Neuronal stem cell (in vitro differentiated cells): Measurements from ENCODE around the gene LRIG1.

Experiments used
- DNase-seq: peaks from one replicate; pipeline ENCODE4 v3.0.0-alpha.2; 2013; ENCODE audit warnings: low spot score
- H2AFZ ChIP-seq: one replicate; pipeline ENCODE4 v1.6.1; 2013; ENCODE audit warnings: mild to moderate bottlenecking, low read length, inconsistent platforms
- H2AK5ac ChIP-seq: 2 replicates; pipeline ENCODE4 v1.6.1; 2013; ENCODE audit warnings: low read depth, mild to moderate bottlenecking, inconsistent platforms, low read length, moderate library complexity, mixed read lengths
- H2BK120ac ChIP-seq: 2 replicates; pipeline ENCODE4 v1.6.1; 2013; ENCODE audit warnings: low read depth, mild to moderate bottlenecking, inconsistent platforms, low read length, moderate library complexity, mixed read lengths
- H2BK12ac ChIP-seq: one replicate; pipeline ENCODE4 v1.6.1; 2013; ENCODE audit warnings: low read length, inconsistent platforms
- H2BK15ac ChIP-seq: 2 replicates; pipeline ENCODE4 v1.6.1; 2013; ENCODE audit warnings: mild to moderate bottlenecking, low read length, inconsistent platforms, mixed read lengths
- H2BK5ac ChIP-seq: one replicate; pipeline ENCODE4 v1.6.1; 2013; ENCODE audit warnings: inconsistent platforms, mild to moderate bottlenecking, low read length, moderate library complexity
- H3K14ac ChIP-seq: one replicate; pipeline ENCODE4 v1.6.1; 2013; ENCODE audit warnings: low read length, inconsistent platforms
- H3K18ac ChIP-seq: 2 replicates; pipeline ENCODE4 v1.6.1; 2013; ENCODE audit warnings: low read length, inconsistent platforms
- H3K23ac ChIP-seq: 2 replicates; pipeline ENCODE4 v1.6.1; 2013; ENCODE audit warnings: low read depth, mild to moderate bottlenecking, mixed read lengths, low read length, inconsistent platforms; ENCODE audit not compliant: poor library complexity
- H3K27ac ChIP-seq: replicated peaks from 3 replicates; pipeline ENCODE4 v1.5.1; 2013; ENCODE audit warnings: low read length, inconsistent platforms
- H3K27me3 ChIP-seq, 3 experiments: 2 replicates each; pipeline ENCODE4 v1.6.1; 2013; ENCODE audit warnings: low read length in 3 of 3, mild to moderate bottlenecking in 2 of 3, inconsistent platforms in 1 of 3, low read depth in 1 of 3, mixed read lengths in 1 of 3, moderate library complexity in 1 of 3; ENCODE audit not compliant: control insufficient read depth in 3 of 3, insufficient read depth in 3 of 3
- H3K36me3 ChIP-seq, 2 donors: replicated peaks in 1 of 2; 2 replicates each; pipeline ENCODE4 v1.6.1; 2013; ENCODE audit warnings: low read length in 2 of 2; ENCODE audit not compliant: control insufficient read depth in 2 of 2, insufficient read depth in 2 of 2
- H3K4ac ChIP-seq: 2 replicates; pipeline ENCODE4 v1.6.1; 2013; ENCODE audit warnings: inconsistent platforms, mild to moderate bottlenecking, low read length, moderate library complexity
- H3K4me1 ChIP-seq, 2 donors: 1 replicate in 1 of 2; 2 replicates in 1 of 2; pipeline ENCODE4 v1.6.1; 2013; ENCODE audit warnings: low read length in 2 of 2, low read depth in 1 of 2; ENCODE audit not compliant: control insufficient read depth in 2 of 2, insufficient read depth in 1 of 2
- H3K4me2 ChIP-seq: one replicate; pipeline ENCODE4 v1.6.1; 2013; ENCODE audit warnings: mild to moderate bottlenecking, low read length, inconsistent platforms; ENCODE audit not compliant: insufficient read depth, poor library complexity, severe bottlenecking
- H3K4me3 ChIP-seq, 2 donors: 2 replicates each; pipeline ENCODE4 v1.5.1; 2013; ENCODE audit warnings: low read length in 2 of 2, mild to moderate bottlenecking in 2 of 2, inconsistent platforms in 1 of 2, moderate library complexity in 1 of 2
- H3K79me1 ChIP-seq: one replicate; pipeline ENCODE4 v1.6.1; 2013; ENCODE audit warnings: low read depth, mild to moderate bottlenecking, inconsistent platforms, low read length, moderate library complexity
- H3K9ac ChIP-seq: one replicate; pipeline ENCODE4 v1.6.1; 2013; ENCODE audit warnings: mild to moderate bottlenecking, low read depth, low read length, inconsistent platforms; ENCODE audit not compliant: poor library complexity
- H3K9me3 ChIP-seq, 2 donors: replicated peaks in 1 of 2; 2 replicates each; pipeline versions ENCODE3 to v1.6.1; 2013; ENCODE audit warnings: low read length in 2 of 2, mild to moderate bottlenecking in 2 of 2, inconsistent platforms in 1 of 2, low read depth in 1 of 2, mixed read lengths in 1 of 2, moderate library complexity in 1 of 2; ENCODE audit not compliant: control insufficient read depth in 2 of 2, insufficient read depth in 1 of 2
- H4K8ac ChIP-seq: one replicate; pipeline ENCODE4 v1.6.1; 2013; ENCODE audit warnings: low read depth, mild to moderate bottlenecking, inconsistent platforms, low read length, moderate library complexity
- H4K91ac ChIP-seq: one replicate; pipeline ENCODE4 v1.6.1; 2013; ENCODE audit warnings: low read length, low read depth, mild to moderate bottlenecking, inconsistent platforms; ENCODE audit not compliant: poor library complexity
- WGBS, 2 donors: extraction: QIAGEN DNeasy Blood & Tissue Kit; methylation state at CpG; one replicate each; pipeline ENCODE4 v1.1.7; 2013; ENCODE audit warnings: missing lambda C conversion rate in 2 of 2, mixed read lengths in 1 of 2; ENCODE audit not compliant: insufficient read length in 2 of 2, insufficient replicate concordance in 1 of 2; ENCODE audit errors: extremely low coverage in 2 of 2; 5-methylcytosine and 5-hydroxymethylcytosine counted together

Gene LRIG1

DNA sequence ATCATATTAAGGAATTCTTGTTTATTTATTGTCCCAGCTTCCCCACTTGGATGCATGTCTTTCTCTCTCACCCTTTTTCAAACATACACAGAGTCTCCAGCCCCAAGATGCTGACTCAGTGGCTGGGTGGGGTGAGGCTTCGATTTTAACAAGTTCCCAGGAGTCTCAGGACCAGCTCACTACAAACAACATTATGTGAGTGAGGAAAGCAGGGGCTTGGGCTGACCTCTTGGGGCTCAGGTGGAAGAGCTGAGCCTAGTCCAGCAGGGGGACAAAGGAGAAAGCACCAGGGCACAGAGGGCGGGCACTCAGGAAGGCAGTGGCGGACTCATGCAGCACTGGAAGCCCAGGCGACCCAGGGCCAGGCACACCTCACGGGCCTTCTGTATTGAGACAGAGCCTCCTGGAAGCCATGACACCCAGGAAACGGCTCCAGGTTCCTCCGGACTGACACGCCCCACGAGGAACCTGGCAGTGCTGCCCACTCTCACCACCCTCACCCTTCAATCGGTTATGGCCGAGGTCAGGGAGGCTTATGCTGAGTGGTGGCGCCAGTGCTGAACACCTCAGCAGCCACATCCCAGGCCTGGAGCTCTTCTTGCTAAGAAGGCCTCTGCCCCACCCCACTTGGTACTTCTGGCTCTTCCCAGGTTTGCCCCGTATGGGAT is 97.4 kb downstream of the LRIG1 start:
- no peak overlapping the region for H2BK5ac ChIP-seq

DNA sequence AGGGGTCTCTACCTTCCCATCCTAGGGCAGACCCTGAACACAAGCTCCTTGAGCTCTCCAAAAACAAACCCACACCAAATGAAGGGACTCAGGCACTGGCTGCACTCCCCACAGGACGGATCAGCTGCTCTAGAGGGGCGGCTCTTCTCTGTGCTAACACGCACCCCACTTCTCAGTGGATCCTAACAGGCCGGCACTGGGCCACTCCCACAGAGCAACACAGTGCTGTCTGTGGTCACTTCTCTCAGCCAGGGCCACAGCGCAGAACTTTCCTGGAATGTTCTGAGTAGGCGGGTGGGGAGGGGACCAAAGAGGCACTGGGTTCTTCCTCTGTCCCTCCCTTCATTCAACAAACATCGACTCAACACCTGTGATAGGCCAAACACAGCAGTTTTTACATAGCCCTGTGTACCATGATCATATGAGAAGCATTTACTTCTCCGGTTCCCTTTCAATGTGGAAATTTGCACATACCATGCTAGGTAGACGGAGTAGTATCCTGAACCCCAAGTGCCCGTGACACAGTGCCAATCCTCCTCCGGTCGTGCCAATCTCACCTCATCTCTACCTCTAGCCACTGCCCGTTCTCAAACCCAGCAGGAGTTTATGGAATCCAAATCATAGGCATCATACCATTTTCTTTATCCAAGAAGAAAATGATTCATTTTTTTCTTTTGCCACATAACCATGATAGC is 98.1 kb downstream of the LRIG1 start:
- no peak overlapping the region for H3K4ac ChIP-seq
- H3K27ac ChIP-seq: no peak overlapping the region
- no peak overlapping the region for H3K23ac ChIP-seq

More for the DNA sequence above, 97.4 kb downstream of the LRIG1 start:
- Histone ChIP-seq H3K4me2 (no peak overlapping the region), H3K36me3 (peaks cover 74 to 90% of the 10 kb centered on the region in 2 donors), H4K8ac (no peak overlapping the region), H3K27ac (no peak overlapping the region), H2BK120ac (no peak overlapping the region), H3K79me1 (peaks cover 19% of the 10 kb centered on the region), H3K9me3 (no peaks in the 10 kb centered on the region), H2BK12ac (no peak overlapping the region), H3K4me1 (peaks cover 34% of the 10 kb centered on the region in 2 donors), H2AK5ac (no peak overlapping the region), H2AFZ (no peak overlapping the region), H4K91ac (no peak overlapping the region), H3K14ac (no peak overlapping the region), H3K4me3 (no peak overlapping the region), H2BK15ac (no peak overlapping the region), H3K9ac (peak overlapping the region; percentile 38), H3K4ac (no peak overlapping the region), H3K27me3 (no peaks in the 10 kb centered on the region), H3K18ac (peak overlapping the region; percentile 54), H3K23ac (no peak overlapping the region)
- DNase-seq: no peak
- WGBS, 2 donors: no CpG with 5 or more reads among the region's 13 CpGs

DNA sequence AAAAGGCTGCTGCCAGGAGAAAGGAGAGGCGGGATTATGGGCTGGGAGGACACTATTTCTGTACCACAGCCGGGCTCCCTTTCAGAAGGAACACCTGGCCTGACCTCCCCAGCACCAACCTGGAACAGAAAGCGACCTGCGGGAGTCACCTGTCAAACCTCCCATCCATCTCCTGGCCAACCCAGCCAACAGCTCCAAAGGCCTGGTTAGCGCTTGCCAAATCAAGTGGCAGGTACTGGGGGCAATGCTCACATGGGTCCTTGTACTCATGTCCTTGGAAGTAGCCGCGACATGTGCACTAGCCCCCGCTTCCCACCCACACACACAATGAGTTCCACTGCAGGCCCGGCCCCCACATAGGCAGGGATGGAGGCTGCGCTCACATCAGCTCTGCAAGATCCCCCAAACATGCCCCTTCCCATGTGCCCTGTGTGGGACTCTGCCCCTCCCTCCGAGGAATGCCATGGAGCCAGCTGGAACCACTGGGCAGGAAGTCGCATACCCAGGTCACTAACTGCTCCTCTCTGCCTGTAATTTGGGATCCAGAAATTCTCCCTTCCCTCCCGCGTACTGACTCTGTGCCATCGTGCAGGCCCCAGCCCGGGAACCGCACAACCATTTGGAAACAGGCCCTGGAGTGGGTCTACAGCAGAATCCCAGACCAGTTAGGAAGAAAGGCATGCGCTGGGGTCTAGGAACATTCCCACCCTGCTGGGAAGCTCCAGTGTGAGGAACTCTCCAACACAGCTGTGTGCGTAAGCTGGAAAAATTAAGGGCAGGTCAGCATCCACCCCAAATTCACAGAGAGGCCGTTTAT is 98.9 kb downstream of the LRIG1 start:
- Histone ChIP-seq H3K4me1 (peaks cover 33 to 34% of the 10 kb centered on the region in 2 donors), H3K36me3 (peaks cover 75 to 90% of the 10 kb centered on the region in 2 donors), H2BK15ac (no peak overlapping the region), H2BK12ac (no peak overlapping the region), H3K4me2 (no peak overlapping the region), H3K27me3 (no peaks in the 10 kb centered on the region), H3K23ac (no peak overlapping the region), H3K27ac (no peak overlapping the region), H3K18ac (peak overlapping the region; percentile 65), H2AK5ac (no peak overlapping the region), H2AFZ (no peak overlapping the region), H3K79me1 (peaks cover 22% of the 10 kb centered on the region), H4K8ac (no peak overlapping the region), H4K91ac (no peak overlapping the region), H3K9ac (peak overlapping the region; percentile 54), H2BK120ac (no peak overlapping the region), H3K9me3 (no peaks in the 10 kb centered on the region), H3K4me3 (no peak overlapping the region), H3K14ac (peak overlapping the region; percentile 48), H3K4ac (no peak overlapping the region), H2BK5ac (no peak overlapping the region)
- no peak for DNase-seq
- WGBS, 2 donors: no CpG with 5 or more reads among the region's 20 CpGs

More for the DNA sequence above, 98.1 kb downstream of the LRIG1 start:
- Histone ChIP-seq H3K27me3 (no peaks in the 10 kb centered on the region), H2BK120ac (no peak overlapping the region), H3K9ac (no peak overlapping the region), H3K4me3 (no peak overlapping the region), H2BK15ac (no peak overlapping the region), H3K14ac (no peak overlapping the region), H4K91ac (no peak overlapping the region), H2AFZ (no peak overlapping the region), H3K9me3 (no peaks in the 10 kb centered on the region), H3K4me1 (peaks cover 33 to 34% of the 10 kb centered on the region in 2 donors), H2BK5ac (no peak overlapping the region), H3K79me1 (peaks cover 18% of the 10 kb centered on the region), H3K18ac (no peak overlapping the region), H3K4me2 (no peak overlapping the region), H3K36me3 (peaks cover 75 to 90% of the 10 kb centered on the region in 2 donors), H2BK12ac (no peak overlapping the region), H2AK5ac (no peak overlapping the region), H4K8ac (no peak overlapping the region)
- no CpG with 5 or more reads among the region's 13 CpGs for WGBS, 2 donors
- no peak for DNase-seq

DNA sequence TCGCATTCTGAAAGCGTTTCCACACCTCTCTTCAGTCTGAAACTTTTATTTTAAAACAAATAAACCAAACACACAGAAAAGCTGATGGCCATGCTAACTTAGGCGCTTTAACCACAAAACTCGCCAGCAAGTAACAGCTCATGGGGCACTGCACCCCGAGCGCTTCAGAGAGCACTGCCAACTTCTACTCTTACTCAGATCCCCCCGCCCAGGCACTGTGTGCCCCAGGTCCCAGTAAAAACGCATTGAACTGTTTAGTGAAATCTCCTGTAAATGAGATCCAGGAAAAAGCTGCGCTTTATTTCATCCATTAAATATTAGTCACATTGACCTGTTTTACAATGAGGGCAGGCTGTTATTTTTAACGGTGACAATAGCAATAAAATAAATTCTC is 99.7 kb downstream of the LRIG1 start:
- Histone ChIP-seq H2BK120ac (no peak overlapping the region), H3K4ac (no peak overlapping the region), H3K9me3 (no peaks in the 10 kb centered on the region), H2BK12ac (no peak overlapping the region), H2BK15ac (no peak overlapping the region), H3K23ac (no peak overlapping the region), H3K4me3 (no peak overlapping the region), H2AK5ac (no peak overlapping the region), H3K18ac (peak overlapping the region; percentile 33), H2BK5ac (no peak overlapping the region), H3K14ac (no peak overlapping the region), H3K79me1 (peaks cover 24% of the 10 kb centered on the region), H3K27ac (peak overlapping the region; percentile 50), H2AFZ (no peak overlapping the region), H3K4me1 (peaks cover 29 to 33% of the 10 kb centered on the region in 2 donors), H3K4me2 (no peak overlapping the region), H3K36me3 (peaks cover 74 to 90% of the 10 kb centered on the region in 2 donors), H3K27me3 (no peaks in the 10 kb centered on the region), H4K8ac (no peak overlapping the region), H3K9ac (no peak overlapping the region), H4K91ac (no peak overlapping the region)
- no peak for DNase-seq
- WGBS, 2 donors: no CpG with 5 or more reads among the region's 10 CpGs
